ENCODE measurements around the gene CLIC3.

The CLIC3 gene

DNA sequence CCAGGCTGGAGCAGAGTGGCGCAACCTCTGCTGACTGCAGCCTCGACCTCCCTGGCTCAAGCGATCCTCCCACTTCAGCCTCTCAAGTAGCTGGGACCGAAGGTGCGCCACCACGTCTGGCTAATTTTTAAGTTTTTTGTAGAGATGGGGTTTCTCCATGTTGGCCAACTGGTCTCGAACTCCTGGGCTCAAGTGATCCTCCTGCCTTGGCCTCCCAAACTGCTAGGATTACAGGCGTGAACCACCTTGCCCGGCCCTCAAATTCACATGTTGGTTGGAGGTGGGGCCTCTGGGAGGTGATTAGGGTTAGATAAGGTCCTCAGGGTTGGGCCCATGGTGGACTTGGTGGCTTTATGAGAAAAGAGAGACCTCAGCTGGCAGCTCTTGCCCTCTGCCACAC is 34.2 kb downstream of the CLIC3 start:
- DNase-seq, result no peak

DNA sequence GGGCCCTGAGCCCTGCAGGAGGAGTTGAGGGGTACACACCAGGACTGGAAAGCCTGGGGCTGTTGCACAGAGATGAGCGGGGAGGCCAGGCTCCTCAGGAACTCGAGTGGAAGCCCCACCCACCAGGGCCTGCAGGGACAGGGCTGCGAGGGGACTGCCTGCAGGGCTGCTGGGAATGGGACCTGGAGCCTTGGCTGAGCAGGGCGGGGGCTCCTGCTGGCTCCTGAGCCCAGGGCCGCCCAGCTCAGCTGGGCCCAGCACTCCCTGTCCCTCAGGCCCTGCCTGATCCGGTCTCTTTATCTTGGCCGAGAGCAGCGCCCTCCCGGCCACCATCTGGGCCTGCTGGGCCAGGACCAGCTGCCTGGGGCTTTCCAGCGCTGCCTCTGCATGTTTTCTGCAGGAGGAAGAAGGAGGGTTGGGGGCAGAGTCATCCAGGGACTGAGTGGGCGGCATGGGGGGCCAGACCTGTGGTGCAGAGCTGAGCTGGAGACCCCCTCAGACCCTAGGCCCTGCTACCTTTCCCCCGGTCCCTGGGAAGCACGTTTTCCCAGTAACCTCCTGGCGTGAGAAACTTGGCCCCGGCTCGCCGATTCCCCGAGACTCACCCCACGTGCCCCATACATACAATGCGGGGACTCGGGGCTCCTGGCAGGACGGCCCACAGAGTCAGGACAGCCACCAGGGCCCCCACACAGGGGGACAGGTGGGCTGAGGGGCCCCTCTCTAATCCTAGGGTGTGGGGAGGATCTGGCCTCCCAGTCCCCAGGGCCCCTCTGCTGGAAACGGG is 34.9 kb downstream of the CLIC3 start:
- peak; percentile 44 to 54 for DNase-seq

DNA sequence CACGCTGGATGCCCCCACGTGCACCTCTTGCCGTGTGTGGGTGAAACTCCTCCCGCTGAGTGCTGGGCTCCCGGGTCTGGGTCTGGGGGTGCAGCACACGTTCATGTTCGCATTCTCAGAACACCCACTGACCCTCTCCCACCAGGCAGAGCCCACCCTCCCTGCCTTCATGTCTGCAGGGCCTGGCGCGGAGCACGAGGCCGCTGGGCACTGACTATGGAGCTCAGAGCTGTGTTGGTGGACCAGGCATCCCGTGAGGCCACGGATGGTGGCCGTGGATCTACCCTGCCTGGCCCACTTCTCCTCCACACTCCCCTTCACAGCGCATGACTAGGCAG is 35.5 kb downstream of the CLIC3 start:
- DNase-seq, result no peak

DNA sequence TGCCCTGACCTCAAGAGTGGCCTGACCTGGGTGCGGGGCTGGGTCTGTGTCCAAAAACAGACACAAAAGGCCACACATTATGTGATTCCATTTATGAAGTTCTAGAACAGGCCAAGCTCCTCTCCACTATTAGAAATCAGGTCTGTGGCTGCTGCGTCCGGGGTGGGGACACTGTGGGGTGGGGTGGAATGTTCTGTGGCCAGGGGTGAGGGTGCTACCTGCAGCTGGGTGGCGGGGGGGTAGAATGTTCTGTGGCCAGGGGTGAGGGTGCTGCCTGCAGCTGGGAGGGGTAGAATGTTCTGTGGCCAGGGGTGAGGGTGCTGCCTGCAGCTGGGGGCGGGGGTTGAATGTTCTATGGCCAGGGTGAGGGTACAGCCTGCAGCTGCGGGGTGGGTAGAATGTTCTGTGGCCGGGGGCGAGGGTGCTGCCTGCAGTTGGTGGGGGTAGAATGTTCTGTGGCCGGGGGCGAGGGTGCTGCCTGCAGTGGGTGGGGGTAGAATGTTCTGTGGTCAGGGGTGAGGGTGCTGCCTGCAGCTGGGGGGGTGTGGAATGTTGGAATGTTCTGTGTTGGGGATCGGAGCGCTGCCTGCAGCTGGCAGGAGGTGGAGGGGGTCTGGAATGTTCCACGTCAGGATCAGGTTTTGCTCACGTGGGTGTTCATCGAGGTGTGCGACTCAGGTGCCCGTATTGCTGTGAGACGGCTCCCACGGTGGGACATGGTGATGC is 36.0 kb downstream of the CLIC3 start:
- DNase-seq, result no peak

DNA sequence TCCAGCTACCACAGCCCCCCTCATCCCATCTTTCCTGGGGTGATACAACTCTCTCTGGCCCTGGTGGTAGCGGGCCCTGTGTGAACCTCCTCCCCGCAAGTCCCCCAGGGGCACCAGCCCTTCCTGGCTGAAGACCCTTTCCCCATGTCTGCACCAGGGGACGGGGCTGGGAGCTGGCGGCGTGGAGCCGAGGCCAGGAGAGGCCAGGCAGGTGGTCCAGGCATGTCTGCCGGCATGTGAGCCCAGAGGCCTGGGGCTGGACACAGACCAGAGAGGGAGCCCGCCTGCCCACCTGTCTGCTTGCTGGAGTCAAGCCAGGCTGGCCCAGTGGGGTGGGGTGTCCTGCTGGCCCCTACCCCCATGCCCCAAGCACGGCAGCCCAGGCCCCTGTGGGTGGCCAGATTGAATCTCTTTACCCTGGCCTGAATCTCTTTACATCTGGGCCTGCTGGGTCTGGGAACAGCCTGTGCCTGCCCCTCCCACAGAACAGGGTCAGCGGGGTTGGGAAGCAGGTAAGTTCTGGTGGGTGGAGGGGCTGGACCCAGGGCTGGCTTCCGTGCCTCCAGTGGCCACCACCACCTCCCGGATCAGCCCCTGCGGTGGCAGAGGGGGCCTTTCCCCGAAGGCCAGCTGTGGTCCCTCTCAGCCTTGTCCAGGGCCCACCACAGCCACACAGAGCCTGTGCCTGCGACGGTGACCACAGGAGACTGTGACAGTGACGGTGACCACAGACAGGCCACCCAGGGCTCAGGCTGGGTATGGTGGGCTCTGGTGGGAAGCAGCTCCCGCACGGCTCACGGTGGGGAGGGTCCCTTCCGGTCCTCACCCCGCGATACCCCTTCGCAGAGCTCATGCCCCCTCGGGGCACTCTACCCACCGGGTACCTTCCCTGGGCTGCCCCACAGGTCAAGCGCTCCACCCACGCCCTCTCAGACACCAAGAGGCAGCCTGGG is 37.2 kb downstream of the CLIC3 start:
- DNase-seq, result no peak

DNA sequence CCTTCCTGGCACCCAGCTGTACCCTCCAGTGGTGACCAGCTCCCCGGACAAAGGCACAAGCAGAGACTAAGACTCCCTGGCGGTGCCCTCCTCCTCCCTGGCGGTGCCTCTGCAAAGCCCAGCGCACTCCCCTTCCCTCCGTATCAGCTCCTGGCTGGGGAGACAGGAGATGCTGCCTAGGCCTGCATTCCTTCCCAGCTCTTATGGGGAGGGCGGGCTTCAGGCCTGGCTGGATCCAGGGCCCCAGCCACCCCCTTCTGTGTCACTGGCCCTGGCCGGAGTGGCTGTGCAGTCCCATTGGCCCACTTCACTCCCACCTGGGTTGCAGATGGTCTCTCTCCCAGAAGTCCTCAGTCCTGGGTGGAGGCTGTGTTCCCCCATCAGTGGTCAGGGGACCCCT is 37.9 kb downstream of the CLIC3 start:
- no peak for DNase-seq

DNA sequence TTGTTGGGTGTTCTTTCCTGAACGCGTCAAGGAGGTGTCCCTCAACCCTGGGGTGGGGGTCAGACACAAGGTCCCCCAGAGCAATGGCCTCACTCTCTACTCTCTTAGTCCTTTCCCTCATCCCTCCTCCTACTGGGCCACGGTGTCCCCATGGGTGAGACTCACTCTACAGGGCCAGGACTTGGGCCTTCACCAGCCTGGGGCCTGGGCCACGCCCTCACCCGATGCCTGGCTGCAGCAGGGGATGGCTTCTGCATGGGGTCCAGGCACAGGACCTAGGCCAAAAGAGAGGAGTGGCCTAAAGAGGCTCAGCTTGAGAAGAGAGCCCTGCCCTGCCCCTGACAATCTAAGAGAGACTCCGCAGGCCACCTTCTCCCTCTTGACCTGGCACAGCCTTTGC is 38.5 kb downstream of the CLIC3 start:
- no peak for DNase-seq

DNA sequence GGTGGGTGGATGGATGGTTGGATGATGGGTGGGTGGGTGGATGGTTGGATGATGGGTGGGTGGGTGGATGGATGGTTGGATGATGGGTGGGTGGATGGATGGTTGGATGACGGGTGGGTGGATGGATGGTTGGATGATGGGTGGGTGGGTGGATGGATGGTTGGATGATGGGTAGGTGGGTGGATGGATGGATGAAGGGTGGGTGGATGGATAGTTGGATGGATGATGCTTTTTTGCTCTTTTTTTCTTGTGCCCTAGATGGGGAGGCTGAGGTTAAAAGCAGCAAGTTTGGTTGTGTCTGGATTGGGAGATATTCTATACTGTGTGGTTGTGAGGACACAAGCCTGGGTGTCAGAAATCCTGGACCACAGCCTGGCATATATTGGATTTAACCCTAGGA is 38.9 kb downstream of the CLIC3 start:
- DNase-seq, result no peak

DNA sequence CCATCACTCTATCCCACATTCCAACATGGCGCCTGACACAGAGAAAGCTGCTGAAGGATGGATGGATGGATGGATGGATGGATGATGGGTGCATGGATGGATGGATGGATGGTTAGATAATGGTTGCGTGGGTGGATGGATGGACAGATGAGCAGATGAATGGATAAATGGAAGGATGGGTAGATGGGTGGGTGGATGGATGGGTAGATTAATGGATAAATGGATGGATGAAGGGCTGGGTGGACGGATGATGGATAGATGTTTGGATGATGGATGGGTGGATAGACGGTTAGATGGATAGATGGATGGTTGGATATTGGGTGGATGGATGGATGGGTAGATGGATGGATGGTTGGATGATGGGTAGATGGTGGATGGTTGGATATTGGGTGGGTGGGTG is 39.8 kb downstream of the CLIC3 start:
- DNase-seq, result no peak

DNA sequence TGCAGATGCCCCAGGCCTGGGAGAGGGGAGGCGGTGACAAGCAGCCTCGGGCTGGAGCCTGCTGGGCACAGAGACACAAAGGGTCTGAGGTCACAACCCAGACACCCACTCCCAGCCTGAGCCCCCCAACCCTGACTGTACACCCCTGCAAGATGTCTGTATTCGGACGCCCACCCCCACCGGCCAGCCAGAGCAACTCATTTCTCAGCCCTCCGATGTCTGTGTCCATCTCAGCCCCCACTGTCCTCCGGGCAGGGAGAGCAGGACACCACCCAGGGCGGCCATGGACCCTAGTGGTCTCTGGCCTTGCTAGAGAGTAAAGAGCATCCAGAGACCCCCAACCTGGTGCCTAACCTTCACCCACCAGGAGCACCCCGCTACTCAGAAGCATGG is 40.4 kb downstream of the CLIC3 start:
- no peak for DNase-seq

DNA sequence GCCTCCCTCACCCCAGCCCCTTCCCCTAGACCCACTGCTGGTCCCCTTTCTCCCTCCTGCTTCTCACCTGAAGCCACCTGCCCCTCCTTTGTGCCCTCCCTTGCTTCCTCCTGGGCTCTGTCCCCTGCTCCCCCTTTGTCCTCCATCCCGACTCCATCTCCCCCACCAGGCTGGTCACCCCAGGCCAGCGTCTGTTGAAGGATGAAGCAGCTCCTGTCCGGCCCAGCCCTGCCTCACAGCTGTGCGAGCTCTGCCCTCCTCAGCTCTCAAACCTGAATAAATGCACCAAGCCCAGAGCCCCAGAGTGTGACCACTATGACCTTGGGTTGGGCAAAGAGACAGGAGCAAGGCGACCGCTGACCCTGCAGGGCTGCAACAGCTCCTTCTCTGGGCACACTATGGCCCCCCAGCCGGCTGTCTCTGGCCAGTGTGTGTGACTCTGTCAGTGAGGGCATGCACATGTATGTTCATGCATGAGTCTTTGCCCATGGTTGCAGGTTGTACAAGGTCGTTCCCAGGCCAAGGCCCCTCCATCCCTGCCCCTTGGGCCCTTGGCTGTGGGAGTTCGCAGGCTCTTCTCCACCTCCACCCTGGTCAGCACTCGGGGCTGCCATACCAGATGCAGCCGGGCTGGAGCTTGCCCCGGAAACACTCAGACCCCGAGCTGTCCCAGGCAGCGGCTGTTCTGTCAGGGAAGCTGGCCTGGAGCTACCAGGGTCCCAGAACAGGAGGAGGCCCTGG is 41.0 kb downstream of the CLIC3 start:
- DNase-seq, result no peak

DNA sequence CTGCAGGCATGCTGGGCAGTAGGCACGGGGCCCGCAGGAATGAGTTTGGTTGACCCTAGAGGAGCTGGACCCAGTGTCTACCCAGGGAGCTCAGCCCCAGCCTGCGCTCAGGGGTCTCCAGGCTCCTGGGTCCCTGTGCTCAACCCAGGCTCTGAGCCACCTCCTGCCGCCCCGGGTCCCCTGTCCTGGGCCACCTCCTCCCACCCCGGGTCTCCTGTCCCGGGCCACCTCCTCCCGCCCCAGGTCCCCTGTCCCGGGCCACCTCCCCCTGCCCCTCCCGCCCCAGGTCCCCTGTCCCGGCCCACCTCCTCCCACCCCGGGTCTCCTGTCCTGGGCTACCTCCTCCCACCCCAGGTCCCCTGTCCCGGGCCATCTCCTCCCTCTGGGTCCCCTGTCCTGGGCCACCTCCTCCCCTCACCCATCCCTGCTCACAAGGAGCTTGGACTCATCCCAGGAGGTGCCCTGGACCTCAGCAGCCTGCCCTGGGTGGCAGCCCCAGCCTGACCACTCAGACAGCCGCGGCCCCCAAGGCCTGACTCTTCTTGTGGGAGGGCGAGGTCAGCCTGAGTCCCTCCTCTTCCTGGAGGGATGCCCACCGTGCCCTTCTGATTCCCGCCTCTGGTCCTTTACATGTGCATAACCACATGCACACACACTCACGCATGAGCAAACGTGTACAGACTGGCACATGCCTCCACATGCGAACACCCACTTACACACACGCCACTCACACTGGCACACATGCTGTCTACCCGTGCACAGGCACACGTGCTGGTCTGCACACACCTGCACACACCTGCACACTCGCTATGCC is 41.9 kb downstream of the CLIC3 start:
- DNase-seq, result no peak

DNA sequence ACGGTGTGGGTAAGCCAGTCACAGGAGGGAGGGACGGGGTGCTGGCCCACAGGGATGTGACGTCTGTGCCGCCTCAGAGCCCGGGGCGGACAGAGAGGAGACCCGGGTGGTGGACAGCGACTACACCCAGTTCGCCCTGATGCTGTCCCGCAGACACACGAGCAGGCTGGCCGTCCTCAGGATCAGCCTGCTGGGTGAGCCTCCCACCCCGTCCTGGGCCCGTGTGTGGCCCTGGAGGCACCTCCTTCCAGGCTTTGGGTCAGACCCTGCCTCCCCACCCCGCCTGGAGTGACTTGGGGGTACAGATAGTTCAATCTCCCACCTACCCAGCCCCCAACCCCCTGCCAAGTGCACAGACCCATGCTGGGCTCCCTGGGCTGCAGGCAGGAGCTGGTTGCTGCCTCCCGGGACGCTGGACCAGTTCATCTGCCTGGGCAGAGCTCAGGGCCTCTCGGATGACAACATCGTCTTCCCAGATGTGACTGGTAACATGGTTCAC is 42.5 kb downstream of the CLIC3 start:
- DNase-seq, result no peak

DNA sequence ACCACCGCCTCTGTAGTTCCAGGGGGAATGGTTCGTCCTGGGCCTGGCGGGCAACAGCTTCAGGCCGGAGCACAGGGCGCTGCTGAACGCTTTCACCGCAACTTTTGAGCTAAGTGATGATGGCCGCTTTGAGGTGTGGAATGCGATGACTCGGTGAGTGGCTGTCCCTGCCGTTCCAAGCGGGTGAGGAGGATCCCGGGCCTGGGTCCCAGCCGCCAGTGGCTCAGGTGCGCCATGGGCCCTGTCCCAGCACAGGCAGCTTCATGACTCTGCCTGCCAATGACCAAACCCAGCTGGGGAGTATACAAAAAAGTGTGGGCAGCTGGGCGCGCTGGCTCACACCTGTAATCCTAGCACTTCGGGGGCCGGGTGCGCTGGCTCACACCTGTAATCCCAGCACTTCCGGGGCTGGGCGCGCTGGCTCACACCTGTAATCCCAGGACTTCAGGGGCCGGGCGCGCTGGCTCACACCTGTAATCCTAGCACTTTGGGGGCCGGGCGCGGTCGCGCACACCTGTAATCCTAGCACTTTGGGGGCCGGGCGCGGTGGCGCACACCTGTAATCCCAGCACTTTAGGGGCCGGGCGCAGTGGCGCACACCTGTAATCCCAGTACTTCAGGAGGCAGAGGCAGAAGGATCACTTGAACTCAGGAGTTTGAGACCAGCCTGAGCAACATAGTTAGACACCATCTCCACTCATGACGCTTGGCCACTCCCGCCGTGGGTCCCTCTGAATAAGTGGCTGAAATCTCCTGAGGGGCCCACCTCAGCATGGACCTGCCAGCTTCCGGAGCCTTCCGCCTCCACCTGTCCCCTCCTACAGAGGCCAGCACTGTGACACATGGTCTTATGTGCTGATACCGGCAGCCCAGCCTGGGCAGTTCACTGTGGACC is 43.2 kb downstream of the CLIC3 start:
- no peak for DNase-seq

DNA sequence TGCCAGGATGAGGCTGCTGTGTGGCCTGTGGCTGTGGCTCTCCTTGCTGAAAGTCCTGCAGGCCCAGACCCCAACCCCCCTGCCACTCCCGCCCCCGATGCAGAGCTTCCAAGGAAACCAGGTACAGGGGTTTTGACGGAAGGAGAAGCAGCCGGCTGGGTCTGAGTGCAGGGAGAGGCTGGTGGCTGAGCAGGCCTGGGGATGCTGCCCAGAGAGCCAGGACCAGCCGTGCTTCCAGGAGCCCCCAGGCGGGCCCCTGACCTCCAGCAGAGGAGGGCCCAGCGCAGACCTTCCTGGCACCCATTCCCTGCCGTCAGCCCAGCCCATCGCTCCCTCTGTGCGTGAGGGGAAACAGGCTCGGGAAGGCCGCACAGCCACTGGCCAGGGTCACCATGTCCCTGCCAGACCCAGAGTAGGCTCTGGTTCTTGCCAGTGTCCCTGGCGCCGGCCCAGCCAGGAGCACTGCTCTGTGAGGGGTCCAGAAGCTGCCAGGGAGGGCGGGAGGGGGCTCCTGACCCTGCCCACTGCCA is 44.0 kb downstream of the CLIC3 start:
- no peak for DNase-seq

DNA sequence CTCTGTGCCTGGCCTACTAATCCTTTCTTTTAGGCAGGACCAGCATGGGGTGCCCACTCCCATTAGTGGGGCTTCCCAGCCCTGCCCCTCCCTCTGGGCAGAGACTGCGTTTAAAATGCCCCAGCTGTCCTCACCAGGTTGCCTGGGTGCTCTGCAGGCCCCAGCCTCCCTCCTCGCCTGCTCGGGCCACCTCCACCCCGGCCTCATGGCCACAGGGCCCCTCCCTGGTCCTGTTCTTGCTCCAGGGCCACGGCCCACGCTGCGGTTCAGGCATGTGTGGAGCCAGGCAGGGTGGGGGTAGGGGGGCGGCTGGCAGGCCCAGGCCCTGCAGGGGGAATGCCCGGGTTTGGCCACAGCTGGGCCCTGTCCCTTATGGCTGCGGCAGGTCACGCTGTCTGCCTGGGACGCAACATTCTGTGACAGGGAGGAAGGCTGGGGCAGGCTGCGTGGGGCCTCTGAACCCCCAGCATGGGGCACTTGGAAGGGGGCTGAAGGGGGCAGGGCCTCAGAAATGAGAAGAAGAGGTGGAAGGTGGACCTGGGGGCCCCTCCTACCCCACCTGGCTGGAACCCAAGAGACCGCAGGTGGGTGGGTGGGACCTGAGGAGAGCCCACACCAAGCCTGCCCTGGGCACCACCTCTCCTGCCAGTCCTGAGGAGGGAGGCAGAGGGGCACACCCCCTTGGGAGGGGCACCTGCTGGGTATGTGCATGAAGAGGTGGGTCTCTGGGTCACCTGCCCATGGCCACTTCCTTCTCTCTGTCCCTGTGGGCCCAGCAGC is 44.6 kb downstream of the CLIC3 start, which contains the start of gene LCN12:
LCN12 (plus strand) TSS at position 733 of the 780 bp plus-strand sequence. CDS start 55 bp downstream, outside the sequence.
- no peak for DNase-seq

DNA sequence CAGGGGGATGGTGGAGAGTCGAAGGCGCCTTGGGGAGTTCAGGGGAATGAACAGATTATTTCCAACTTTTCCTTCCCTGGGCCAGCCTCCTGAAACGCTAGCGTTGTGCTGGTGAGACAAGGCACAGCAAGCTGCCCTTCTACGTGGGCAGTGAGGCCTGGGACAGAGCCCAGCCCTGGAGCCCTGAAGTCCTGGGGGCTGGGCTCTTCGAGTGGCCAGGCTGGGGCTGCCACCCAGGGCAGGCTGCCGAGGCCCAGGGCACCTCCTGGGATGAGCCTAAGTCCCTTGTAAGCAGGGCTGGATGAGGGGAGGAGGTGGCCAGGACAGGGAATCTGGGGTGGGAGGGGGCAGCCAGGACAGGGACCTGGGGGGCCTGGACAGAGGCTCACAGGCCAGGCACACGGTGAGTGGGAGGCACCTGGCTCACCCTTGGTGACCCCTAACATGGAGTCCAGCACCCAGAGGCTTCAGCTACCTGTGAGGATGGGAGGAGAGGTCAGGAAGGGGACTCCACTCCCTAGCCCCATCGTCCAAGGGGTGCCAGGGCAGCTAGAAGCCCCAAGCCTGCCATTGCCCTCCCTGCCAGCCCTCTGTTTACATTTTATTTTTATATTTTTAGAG is 45.6 kb downstream of the CLIC3 start:
- DNase-seq, result no peak

DNA sequence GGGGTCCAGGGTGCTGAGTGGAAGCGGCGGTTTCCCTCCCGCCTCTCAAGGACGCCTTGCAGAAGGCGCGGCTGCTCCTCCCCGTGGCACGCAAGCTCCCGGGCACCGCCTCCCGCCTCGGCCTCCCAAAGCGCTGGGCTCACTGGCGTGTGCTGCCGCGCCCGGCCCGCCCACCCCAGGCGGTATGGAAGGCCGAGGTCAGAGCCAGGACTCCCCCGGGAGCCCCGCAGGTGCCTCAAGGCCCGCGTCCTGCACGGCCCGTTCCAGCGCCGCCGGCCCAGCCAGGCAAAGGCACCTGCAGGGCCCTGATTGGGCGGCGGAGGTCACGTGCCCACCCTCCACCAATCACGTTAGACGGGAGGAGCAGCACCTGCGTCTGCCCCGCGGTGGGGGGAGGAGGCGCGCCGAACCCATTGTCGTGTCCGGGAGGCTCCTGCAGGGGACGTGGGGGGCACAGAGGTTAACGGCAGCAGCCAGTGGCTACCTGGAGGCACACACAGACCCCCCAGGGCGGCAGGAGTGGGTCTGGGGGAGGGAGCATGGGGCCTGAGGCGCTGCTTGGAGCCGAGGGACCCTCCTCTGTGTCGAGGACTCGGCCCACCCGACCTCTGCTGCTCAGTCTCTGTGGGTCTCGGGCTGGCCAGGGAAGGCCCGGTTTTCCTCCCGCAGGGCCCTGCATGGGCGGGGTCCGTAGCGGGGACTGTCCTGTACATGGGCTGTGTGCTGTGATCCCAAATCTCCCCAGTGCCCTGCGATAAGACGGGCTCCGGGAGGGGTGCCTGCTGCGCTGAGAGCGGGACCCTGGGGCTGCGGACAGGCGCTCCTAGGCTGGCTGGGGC is 46.3 kb downstream of the CLIC3 start:
- DNase-seq, result peak; percentile 73 to 94

Measured in cerebellar nuclear complex (tissue), 1 donor.